Dedifferentiated amniotic fluid mesenchymal stem cell (primary cell): ENCODE results near the gene KRTAP5-3.
"Not testable (repeated sequence)": the region's sequence is repeated elsewhere in the genome, so short reads cannot be mapped to it uniquely, and the experiment has no call there.

Source experiments
- DNase-seq: peaks from one replicate; pipeline ENCODE4 v3.0.0-alpha.2; 2016; ENCODE audit errors: extremely low spot score

The KRTAP5-3 gene

GRCh38 chr11:1619449-1619848 is 11.2 kb upstream of the KRTAP5-3 start:
- no peak for DNase-seq

GRCh38 chr11:1618231-1618630 is 10.0 kb upstream of the KRTAP5-3 start:
- DNase-seq: peak; percentile 20

GRCh38 chr11:1607901-1608300 is 362 bp downstream of the KRTAP5-3 start:
- DNase-seq: not testable (repeated sequence)

- DNase-seq: not testable (repeated sequence)
Measured at GRCh38 chr11:1607156-1607845, 962 bp downstream of the KRTAP5-3 start.

GRCh38 chr11:1605923-1606322 is 2.3 kb downstream of the KRTAP5-3 start:
- DNase-seq: not testable (repeated sequence)

GRCh38 chr11:1604711-1605110 is 3.6 kb downstream of the KRTAP5-3 start:
- DNase-seq: no peak

- no peak for DNase-seq
Measured at GRCh38 chr11:1604181-1604580, 4.1 kb downstream of the KRTAP5-3 start.

GRCh38 chr11:1603629-1604028 is 4.6 kb downstream of the KRTAP5-3 start:
- no peak for DNase-seq

- DNase-seq: not testable (repeated sequence)
Measured at GRCh38 chr11:1601663-1602062, 6.6 kb downstream of the KRTAP5-3 start.

- no peak for DNase-seq
Measured at GRCh38 chr11:1600626-1601025, 7.6 kb downstream of the KRTAP5-3 start.

GRCh38 chr11:1598816-1599215 is 9.4 kb downstream of the KRTAP5-3 start:
- DNase-seq: no peak

GRCh38 chr11:1598406-1598805 is 9.9 kb downstream of the KRTAP5-3 start:
- DNase-seq: not testable (repeated sequence)

- no peak for DNase-seq
Measured at GRCh38 chr11:1597994-1598380, 10.3 kb downstream of the KRTAP5-3 start, which contains the start of gene KRTAP5-2. TSS of gene KRTAP5-2 (minus strand) at chr11:1598294. CDS start at chr11:1598250, 44 bp downstream.

- no peak for DNase-seq
Measured at GRCh38 chr11:1597331-1597993, 10.8 kb downstream of the KRTAP5-3 start.

- not testable (repeated sequence) for DNase-seq
Measured at GRCh38 chr11:1596576-1597121, 11.6 kb downstream of the KRTAP5-3 start.

GRCh38 chr11:1595994-1596575 is 12.2 kb downstream of the KRTAP5-3 start:
- DNase-seq: not testable (repeated sequence)

GRCh38 chr11:1592628-1593027 is 15.6 kb downstream of the KRTAP5-3 start:
- no peak for DNase-seq

- DNase-seq: no peak
Measured at GRCh38 chr11:1589996-1590395, 18.3 kb downstream of the KRTAP5-3 start.

GRCh38 chr11:1589191-1589963 is 18.9 kb downstream of the KRTAP5-3 start:
- DNase-seq: not testable (repeated sequence)

- no peak for DNase-seq
Measured at GRCh38 chr11:1586699-1587098, 21.6 kb downstream of the KRTAP5-3 start.

GRCh38 chr11:1584661-1585370 is 23.4 kb downstream of the KRTAP5-3 start, which contains the start of gene KRTAP5-1:
TSS of gene KRTAP5-1 (minus strand) at chr11:1585283. CDS start at chr11:1585249, 34 bp downstream.
- not testable (repeated sequence) for DNase-seq
